Subcutaneous abdominal adipose tissue (tissue), 5 donors: Measurements from ENCODE around the gene RDX.

Source experiments
- H3K27ac ChIP-seq: one replicate; pipeline ENCODE4 v1.7.0; 2013; ENCODE audit warnings: low read depth, mild to moderate bottlenecking, inconsistent platforms, low read length, moderate library complexity
- H3K27me3 ChIP-seq, 5 donors: one replicate each; pipeline ENCODE4 v1.7.0; 2013; ENCODE audit warnings: low read length in 5 of 5, inconsistent platforms in 1 of 5; ENCODE audit not compliant: control insufficient read depth in 5 of 5, insufficient read depth in 4 of 5
- H3K36me3 ChIP-seq, 5 donors: one replicate each; pipeline ENCODE4 v1.7.0; 2013; ENCODE audit warnings: low read length in 5 of 5; ENCODE audit not compliant: control insufficient read depth in 5 of 5, insufficient read depth in 5 of 5
- H3K4me1 ChIP-seq, 5 donors: one replicate each; pipeline ENCODE4 v1.7.0; 2013; ENCODE audit warnings: low read length in 5 of 5, mild to moderate bottlenecking in 3 of 5, moderate library complexity in 1 of 5; ENCODE audit not compliant: control insufficient read depth in 5 of 5, insufficient read depth in 5 of 5
- H3K4me3 ChIP-seq, 5 donors: one replicate each; pipeline ENCODE4 v1.7.0; 2013; ENCODE audit warnings: low read length in 5 of 5, low read depth in 1 of 5
- H3K9ac ChIP-seq, 5 donors: one replicate each; pipeline ENCODE4 v1.7.0; 2013; ENCODE audit warnings: low read length in 5 of 5, mild to moderate bottlenecking in 4 of 5, moderate library complexity in 3 of 5
- H3K9me3 ChIP-seq, 5 donors: one replicate each; pipeline ENCODE4 v1.7.0; 2013; ENCODE audit warnings: low read length in 5 of 5; ENCODE audit not compliant: control insufficient read depth in 5 of 5
- donor health status: healthy.
- donor health status: healthy.
- donor health status: healthy.
- donor health status: healthy.
- donor health status: healthy.

RDX gene

DNA sequence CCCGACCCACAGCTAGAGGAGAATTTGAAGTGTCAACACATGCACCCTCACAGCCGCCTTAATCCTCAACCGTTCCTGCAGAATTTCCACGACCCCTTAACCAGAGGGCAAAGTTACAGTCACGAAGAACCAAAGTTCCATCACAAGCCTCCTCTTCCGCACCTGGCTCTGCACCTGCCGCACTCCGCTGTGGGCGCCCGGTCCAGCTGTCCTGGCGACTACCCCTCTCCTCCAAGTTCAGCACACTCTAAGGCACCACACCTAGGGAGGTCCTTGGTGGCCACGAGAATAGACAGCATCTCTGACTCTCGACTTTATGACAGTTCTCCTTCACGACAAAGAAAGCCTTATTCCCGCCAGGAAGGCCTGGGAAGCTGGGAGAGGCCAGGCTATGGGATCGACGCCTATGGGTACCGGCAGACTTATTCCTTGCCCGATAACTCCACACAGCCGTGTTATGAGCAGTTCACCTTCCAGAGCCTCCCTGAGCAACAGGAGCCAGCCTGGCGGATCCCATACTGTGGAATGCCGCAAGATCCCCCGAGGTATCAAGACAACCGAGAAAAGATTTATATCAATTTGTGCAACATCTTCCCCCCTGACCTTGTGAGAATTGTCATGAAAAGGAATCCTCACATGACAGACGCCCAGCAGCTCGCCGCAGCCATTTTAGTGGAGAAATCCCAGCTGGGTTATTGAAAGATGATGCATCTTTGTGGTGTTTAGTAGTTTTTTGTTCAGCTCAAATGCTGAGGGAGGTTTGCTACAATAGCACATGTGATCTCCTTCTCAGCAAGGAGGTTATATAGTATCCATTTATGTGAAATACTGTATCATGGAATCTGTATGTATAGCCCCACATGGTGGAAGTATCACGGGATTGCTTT, 131.1 kb downstream of the RDX start:
- Histone ChIP-seq H3K9ac (no peak overlapping the region), H3K4me3 (no peak overlapping the region), H3K36me3 (peaks cover 7 to 34% (median 24%) of the 10 kb centered on the region in 5 donors)

DNA sequence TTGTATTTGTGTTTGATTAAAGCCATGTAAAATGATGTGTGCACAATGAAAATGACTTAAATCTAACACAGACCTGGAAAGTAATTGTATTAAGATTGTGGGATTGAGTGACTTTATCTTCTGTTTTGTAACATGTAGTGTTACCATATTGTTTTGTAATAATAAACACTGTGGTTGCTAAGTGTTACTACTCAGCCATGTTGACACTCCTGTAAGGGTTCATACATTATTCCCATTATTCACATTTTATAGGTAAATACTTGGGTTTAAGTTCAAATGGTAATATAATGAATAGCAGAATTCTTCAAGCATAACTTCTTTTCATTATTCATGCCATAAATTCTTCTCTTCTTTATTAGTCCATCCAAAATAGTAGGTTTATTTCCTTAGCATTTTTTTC, 134.2 kb downstream of the RDX start:
- H3K4me3 ChIP-seq: no peak overlapping the region
- H3K9ac ChIP-seq: no peak overlapping the region
- no peak overlapping the region for H3K27ac ChIP-seq
- H3K9me3 ChIP-seq: no peaks in the 10 kb centered on the region
- peaks cover 13 to 49% (median 35%) of the 10 kb centered on the region in 5 donors for H3K36me3 ChIP-seq
- H3K27me3 ChIP-seq: no peaks in the 10 kb centered on the region
- H3K4me1 ChIP-seq: no peaks in the 10 kb centered on the region

More for the DNA sequence above, 131.1 kb downstream of the RDX start:
- no peaks in the 10 kb centered on the region for H3K9me3 ChIP-seq
- no peaks in the 10 kb centered on the region for H3K4me1 ChIP-seq
- no peak overlapping the region for H3K27ac ChIP-seq
- H3K27me3 ChIP-seq: no peaks in the 10 kb centered on the region

- no peaks in the 10 kb centered on the region for H3K4me1 ChIP-seq
- H3K27me3 ChIP-seq: no peaks in the 10 kb centered on the region
- H3K9me3 ChIP-seq: no peaks in the 10 kb centered on the region
- H3K4me3 ChIP-seq: no peak overlapping the region
- H3K36me3 ChIP-seq: peaks cover 13 to 49% (median 35%) of the 10 kb centered on the region in 5 donors
- H3K27ac ChIP-seq: no peak overlapping the region
- H3K9ac ChIP-seq: no peak overlapping the region
These were observed 135.4 kb downstream of the RDX start for GRCh38 chr11:110161061-110161460.

DNA sequence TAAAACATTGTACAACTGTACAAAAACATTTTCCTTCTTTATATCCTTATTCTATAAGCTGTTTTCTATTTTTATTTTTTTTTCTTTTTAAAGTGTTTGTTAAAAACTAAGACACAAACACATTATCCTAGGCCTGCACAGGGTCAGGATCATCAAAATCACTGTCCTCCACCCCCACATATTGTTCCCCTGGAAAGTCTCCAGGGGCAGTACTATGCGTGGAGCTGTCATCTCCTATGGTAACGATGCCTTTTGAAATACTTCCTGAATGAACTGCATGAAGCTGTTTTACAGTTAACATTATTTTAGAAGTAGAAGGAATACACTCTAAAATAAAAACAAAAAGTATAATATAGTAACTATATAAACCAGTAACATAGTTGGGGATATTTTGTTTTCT, 136.0 kb downstream of the RDX start:
- H3K4me1 ChIP-seq: no peaks in the 10 kb centered on the region
- no peak overlapping the region for H3K9ac ChIP-seq
- H3K36me3 ChIP-seq: peaks cover 13 to 45% (median 34%) of the 10 kb centered on the region in 5 donors
- H3K4me3 ChIP-seq: no peak overlapping the region
- H3K27ac ChIP-seq: no peak overlapping the region
- H3K9me3 ChIP-seq: no peaks in the 10 kb centered on the region
- no peaks in the 10 kb centered on the region for H3K27me3 ChIP-seq

- H3K27ac ChIP-seq: no peak overlapping the region
- H3K4me1 ChIP-seq: no peaks in the 10 kb centered on the region
- no peaks in the 10 kb centered on the region for H3K9me3 ChIP-seq
- no peak overlapping the region for H3K4me3 ChIP-seq
- H3K9ac ChIP-seq: no peak overlapping the region
- peaks cover 13 to 41% (median 30%) of the 10 kb centered on the region in 5 donors for H3K36me3 ChIP-seq
- no peaks in the 10 kb centered on the region for H3K27me3 ChIP-seq
These were observed 136.4 kb downstream of the RDX start for GRCh38 chr11:110160016-110160415.

GRCh38 chr11:110159476-110159875, 136.9 kb downstream of the RDX start:
- Histone ChIP-seq H3K4me3 (no peak overlapping the region), H3K27ac (no peak overlapping the region), H3K9ac (no peak overlapping the region), H3K9me3 (no peaks in the 10 kb centered on the region), H3K4me1 (no peaks in the 10 kb centered on the region), H3K27me3 (no peaks in the 10 kb centered on the region), H3K36me3 (peaks cover 11 to 36% (median 24%) of the 10 kb centered on the region in 5 donors)

DNA sequence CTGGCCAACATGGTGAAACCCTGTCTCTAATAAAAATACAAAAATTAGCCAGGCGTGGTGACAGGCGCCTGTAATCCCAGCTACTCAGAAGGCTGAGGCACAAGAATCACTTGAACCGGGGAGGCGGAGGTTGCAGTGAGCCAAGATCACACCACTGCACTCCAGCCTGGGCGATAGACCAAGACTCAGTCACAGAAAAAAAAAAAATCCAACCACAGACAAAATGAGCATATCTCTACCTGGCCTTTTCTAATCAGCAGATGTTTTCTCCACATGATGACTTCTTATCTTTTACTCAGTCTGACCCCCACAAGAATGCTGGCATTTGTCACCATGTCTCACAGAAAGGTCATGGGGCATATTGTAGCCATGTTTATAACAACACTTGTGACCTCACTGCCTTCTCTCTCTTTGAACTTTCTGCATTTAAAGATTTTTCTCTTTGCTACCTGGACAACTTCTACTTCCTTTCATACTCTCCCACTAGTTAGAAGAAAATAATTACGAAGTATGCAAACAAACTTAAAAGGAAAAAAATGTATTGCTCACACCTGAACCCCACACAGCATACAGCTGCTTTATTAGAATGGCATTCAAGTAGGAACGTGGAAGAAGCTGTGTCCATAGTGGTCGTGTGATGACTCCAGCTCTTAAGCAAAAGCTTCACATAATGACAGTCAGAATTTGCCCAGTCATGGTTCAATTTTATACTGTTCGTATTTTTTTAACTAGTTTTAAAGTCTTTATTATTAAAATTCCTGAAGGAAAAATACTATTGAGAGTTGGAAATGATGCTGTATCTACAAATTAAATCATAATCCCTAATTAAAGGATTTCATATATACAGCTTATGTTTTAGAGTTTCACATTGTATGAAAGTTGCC, 137.9 kb downstream of the RDX start:
- Histone ChIP-seq H3K9ac (no peak overlapping the region), H3K27ac (no peak overlapping the region), H3K36me3 (peaks cover 9 to 26% (median 18%) of the 10 kb centered on the region in 5 donors), H3K9me3 (no peaks in the 10 kb centered on the region), H3K4me3 (no peak overlapping the region), H3K4me1 (no peaks in the 10 kb centered on the region), H3K27me3 (no peaks in the 10 kb centered on the region)

DNA sequence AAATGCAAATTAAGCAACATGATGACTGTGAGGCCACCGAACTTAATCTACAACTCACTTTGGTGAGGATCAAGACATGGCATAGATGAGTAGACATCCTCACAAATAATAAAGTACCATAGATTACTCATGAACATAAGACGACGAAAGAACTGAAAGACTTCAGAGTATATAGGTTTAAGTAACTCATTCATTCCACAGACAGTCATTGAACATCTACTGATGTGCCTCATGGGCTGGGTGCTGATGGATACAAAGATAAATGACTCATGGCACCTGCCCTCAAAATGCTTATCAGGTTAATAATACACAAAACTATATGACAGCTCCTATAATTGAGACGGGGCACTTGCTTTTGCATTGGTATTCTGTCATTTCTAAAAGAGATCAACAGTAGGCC, 139.9 kb downstream of the RDX start:
- Histone ChIP-seq H3K9me3 (no peaks in the 10 kb centered on the region), H3K27me3 (no peaks in the 10 kb centered on the region), H3K36me3 (peaks cover 9 to 24% (median 20%) of the 10 kb centered on the region in 5 donors), H3K4me3 (no peak overlapping the region), H3K9ac (no peak overlapping the region), H3K27ac (no peak overlapping the region), H3K4me1 (no peaks in the 10 kb centered on the region)

DNA sequence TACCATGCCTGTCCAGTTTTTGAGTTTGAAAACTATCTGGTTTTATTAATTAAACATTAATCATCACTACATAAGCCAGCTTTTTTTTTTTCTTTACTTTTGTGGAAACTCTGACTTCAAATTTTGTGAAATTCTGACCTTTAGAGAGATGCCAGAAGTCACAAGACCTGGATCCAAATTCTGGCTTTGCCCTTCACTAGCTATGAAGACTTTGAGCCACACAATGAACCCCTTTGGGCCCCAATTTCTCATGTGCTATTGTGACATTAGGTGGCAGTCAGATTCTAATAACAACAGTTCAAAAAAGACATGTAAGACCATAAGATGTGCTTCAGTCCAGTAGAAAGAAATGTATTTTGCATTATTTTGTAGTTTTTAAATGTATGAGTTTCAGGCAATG, 142.9 kb downstream of the RDX start:
- Histone ChIP-seq H3K27ac (no peak overlapping the region), H3K4me3 (no peak overlapping the region), H3K9ac (no peak overlapping the region), H3K9me3 (no peaks in the 10 kb centered on the region), H3K36me3 (peaks cover 0 to 5% (median 3%) of the 10 kb centered on the region in 5 donors), H3K27me3 (no peaks in the 10 kb centered on the region), H3K4me1 (peaks cover 0 to 4% (median 0%) of the 10 kb centered on the region in 5 donors)

DNA sequence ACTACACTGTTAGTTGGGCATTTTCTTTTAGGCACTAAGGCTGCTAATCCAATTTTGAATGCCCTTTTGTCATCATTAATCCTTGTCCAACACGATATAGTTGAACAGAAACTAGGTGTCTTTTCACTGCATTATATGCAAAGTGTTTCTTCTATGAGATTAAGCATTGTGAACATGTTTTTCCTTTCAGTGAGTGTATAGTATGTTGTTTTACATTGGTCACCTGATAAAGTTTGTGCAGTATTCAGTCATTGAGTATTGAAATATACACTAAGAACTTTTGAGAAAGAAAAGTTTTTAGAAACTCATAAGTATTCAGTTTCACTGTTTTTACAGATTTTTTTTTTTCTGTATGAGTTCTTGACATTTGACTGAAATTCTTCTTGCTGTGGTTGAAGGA, 144.2 kb downstream of the RDX start:
- Histone ChIP-seq H3K4me3 (no peak overlapping the region), H3K27ac (no peak overlapping the region), H3K36me3 (peaks cover 0 to 3% (median 0%) of the 10 kb centered on the region in 5 donors), H3K9me3 (no peaks in the 10 kb centered on the region), H3K9ac (no peak overlapping the region), H3K27me3 (no peaks in the 10 kb centered on the region), H3K4me1 (peaks cover 0 to 6% (median 0%) of the 10 kb centered on the region in 5 donors)
